Measurements from ENCODE around the gene MAGI2.

Gene MAGI2

GRCh38 chr7:78702770-78703169 is 750.7 kb downstream of the MAGI2 start:
- Histone ChIP-seq H3K9ac (ENCODE audit: low read length) (no peak overlapping the region), H3K36me3 (ENCODE audit: control insufficient read depth, insufficient read depth, low read length) (no peaks in the 10 kb centered on the region), H3K27ac (ENCODE audit: low read depth, low read length) (no peak overlapping the region), H3K9me3 (ENCODE audit: control insufficient read depth, insufficient read depth, low read depth, low read length) (no peaks in the 10 kb centered on the region), H3K4me3 (ENCODE audit: low read depth, low read length) (no peak overlapping the region), H3K27me3 (ENCODE audit: control insufficient read depth, insufficient read depth, low read length) (no peaks in the 10 kb centered on the region), H3K4me1 (ENCODE audit: control insufficient read depth, insufficient read depth, low read length) (peaks cover 9% of the 10 kb centered on the region; the same call in 1 of the 2 replicates)

GRCh38 chr7:78695826-78696225 is 757.6 kb downstream of the MAGI2 start:
- H3K4me3 ChIP-seq (ENCODE audit: low read depth, low read length), result no peak overlapping the region
- no peaks in the 10 kb centered on the region for H3K9me3 ChIP-seq (ENCODE audit: control insufficient read depth, insufficient read depth, low read depth, low read length)
- no peak overlapping the region for H3K27ac ChIP-seq (ENCODE audit: low read depth, low read length)
- no peaks in the 10 kb centered on the region for H3K27me3 ChIP-seq (ENCODE audit: control insufficient read depth, insufficient read depth, low read length)
- H3K36me3 ChIP-seq (ENCODE audit: control insufficient read depth, insufficient read depth, low read length), result no peaks in the 10 kb centered on the region
- no peak overlapping the region for H3K9ac ChIP-seq (ENCODE audit: low read length)
- peaks cover 9% of the 10 kb centered on the region; the same call in 1 of the 2 replicates for H3K4me1 ChIP-seq (ENCODE audit: control insufficient read depth, insufficient read depth, low read length)

DNA sequence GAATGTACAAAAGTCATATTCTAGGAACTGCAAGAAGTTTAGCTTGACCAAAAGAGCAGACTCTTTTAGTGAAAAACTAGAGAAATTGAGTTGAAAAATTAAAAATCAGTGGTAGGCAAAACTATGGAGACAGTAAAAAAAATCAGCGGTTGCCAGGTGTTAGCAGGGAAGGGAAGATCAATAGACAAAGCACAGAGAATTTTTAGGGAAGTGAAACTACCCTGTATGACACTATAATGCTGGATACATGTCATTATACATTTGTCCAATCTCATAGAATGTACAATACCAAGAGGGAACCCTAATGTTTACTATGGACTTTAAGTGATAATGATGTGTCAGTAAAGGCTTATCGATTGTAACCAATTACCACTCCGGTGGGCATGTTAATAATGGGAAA is 761.9 kb downstream of the MAGI2 start:
- Histone ChIP-seq H3K9me3 (ENCODE audit: control insufficient read depth, insufficient read depth, low read depth, low read length) (no peaks in the 10 kb centered on the region), H3K27ac (ENCODE audit: low read depth, low read length) (no peak overlapping the region), H3K36me3 (ENCODE audit: control insufficient read depth, insufficient read depth, low read length) (no peaks in the 10 kb centered on the region), H3K27me3 (ENCODE audit: control insufficient read depth, insufficient read depth, low read length) (no peaks in the 10 kb centered on the region), H3K9ac (ENCODE audit: low read length) (no peak overlapping the region), H3K4me3 (ENCODE audit: low read depth, low read length) (no peak overlapping the region), H3K4me1 (ENCODE audit: control insufficient read depth, insufficient read depth, low read length) (no peaks in the 10 kb centered on the region)

DNA sequence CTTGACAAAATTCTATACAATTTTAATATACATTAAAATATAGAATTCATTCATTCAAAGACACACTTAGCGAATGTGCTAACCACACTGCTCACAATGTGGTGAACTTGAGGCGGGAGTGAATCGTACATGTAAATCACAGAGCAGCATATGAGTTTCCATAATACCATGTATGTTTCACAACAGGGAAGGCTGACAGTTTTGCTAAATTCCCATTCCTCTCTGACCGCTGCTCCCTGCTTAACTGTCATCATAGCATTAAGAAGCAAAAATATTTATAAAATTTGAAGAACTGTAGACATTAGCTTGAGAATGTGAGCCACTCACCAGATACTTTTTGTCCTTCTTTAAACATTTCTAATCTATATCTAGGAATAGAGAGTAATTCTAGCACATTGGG is 763.3 kb downstream of the MAGI2 start:
- H3K36me3 ChIP-seq (ENCODE audit: control insufficient read depth, insufficient read depth, low read length), result no peaks in the 10 kb centered on the region
- peaks cover 6% of the 10 kb centered on the region for H3K4me1 ChIP-seq (ENCODE audit: control insufficient read depth, insufficient read depth, low read length)
- H3K4me3 ChIP-seq (ENCODE audit: low read depth, low read length), result no peak overlapping the region
- no peaks in the 10 kb centered on the region for H3K9me3 ChIP-seq (ENCODE audit: control insufficient read depth, insufficient read depth, low read depth, low read length)
- no peak overlapping the region for H3K9ac ChIP-seq (ENCODE audit: low read length)
- no peak overlapping the region for H3K27ac ChIP-seq (ENCODE audit: low read depth, low read length)
- H3K27me3 ChIP-seq (ENCODE audit: control insufficient read depth, insufficient read depth, low read length), result no peaks in the 10 kb centered on the region

DNA sequence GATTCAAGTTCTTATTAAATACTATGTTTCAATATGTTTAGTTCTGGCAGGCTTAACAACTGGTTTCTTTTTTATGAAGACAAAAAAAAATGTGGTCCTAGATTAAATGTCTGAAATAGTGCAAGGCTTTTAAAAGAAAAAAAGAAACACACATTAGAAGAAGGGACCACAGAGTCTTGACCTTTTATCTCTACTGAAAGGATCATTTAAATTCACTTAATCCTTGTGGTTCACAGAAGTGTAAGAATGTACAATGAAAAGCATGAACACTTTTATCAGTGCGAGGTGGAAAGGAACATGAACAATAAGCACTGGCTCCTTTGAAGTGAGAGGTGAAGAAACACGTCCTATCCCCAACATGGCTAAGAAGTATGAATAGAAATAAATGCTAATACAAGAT is 765.1 kb downstream of the MAGI2 start:
- Histone ChIP-seq H3K9ac (ENCODE audit: low read length) (no peak overlapping the region), H3K27me3 (ENCODE audit: control insufficient read depth, insufficient read depth, low read length) (no peaks in the 10 kb centered on the region), H3K4me3 (ENCODE audit: low read depth, low read length) (no peak overlapping the region), H3K27ac (ENCODE audit: low read depth, low read length) (no peak overlapping the region), H3K9me3 (ENCODE audit: control insufficient read depth, insufficient read depth, low read depth, low read length) (no peaks in the 10 kb centered on the region), H3K36me3 (ENCODE audit: control insufficient read depth, insufficient read depth, low read length) (no peaks in the 10 kb centered on the region), H3K4me1 (ENCODE audit: control insufficient read depth, insufficient read depth, low read length) (peaks cover 8% of the 10 kb centered on the region)

DNA sequence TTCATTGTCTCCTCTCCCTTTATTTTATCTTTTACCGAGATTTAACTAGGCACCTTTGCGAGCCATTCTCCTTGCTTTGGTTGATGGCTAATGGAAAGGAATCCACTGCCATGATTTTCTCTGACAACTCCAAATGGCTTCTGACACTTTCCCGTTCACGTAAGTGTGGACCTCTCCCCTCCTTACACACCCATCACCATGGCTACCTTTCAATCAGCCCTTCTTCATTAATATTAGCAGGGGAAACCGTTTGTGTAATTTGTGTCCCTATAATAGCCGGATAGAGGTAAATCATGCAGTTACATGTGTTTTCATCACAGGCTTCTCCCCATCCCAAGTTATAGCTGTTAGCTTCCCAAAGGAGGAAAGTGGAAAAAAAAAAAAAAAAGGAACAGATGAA is 767.3 kb downstream of the MAGI2 start:
- Histone ChIP-seq H3K4me1 (ENCODE audit: control insufficient read depth, insufficient read depth, low read length) (peaks cover 8% of the 10 kb centered on the region), H3K4me3 (ENCODE audit: low read depth, low read length) (no peak overlapping the region), H3K27ac (ENCODE audit: low read depth, low read length) (no peak overlapping the region), H3K36me3 (ENCODE audit: control insufficient read depth, insufficient read depth, low read length) (no peaks in the 10 kb centered on the region), H3K27me3 (ENCODE audit: control insufficient read depth, insufficient read depth, low read length) (no peaks in the 10 kb centered on the region), H3K9me3 (ENCODE audit: control insufficient read depth, insufficient read depth, low read depth, low read length) (no peaks in the 10 kb centered on the region), H3K9ac (ENCODE audit: low read length) (no peak overlapping the region)

- H3K27me3 ChIP-seq (ENCODE audit: control insufficient read depth, insufficient read depth, low read length), result no peaks in the 10 kb centered on the region
- no peak overlapping the region for H3K4me3 ChIP-seq (ENCODE audit: low read depth, low read length)
Observed at GRCh38 chr7:78684201-78684600, 769.3 kb downstream of the MAGI2 start.

GRCh38 chr7:78683566-78683965 is 769.9 kb downstream of the MAGI2 start:
- Histone ChIP-seq H3K27me3 (ENCODE audit: control insufficient read depth, insufficient read depth, low read length) (no peaks in the 10 kb centered on the region), H3K27ac (ENCODE audit: low read depth, low read length) (no peak overlapping the region), H3K36me3 (ENCODE audit: control insufficient read depth, insufficient read depth, low read length) (no peaks in the 10 kb centered on the region), H3K4me3 (ENCODE audit: low read depth, low read length) (no peak overlapping the region), H3K9me3 (ENCODE audit: control insufficient read depth, insufficient read depth, low read depth, low read length) (no peaks in the 10 kb centered on the region), H3K4me1 (ENCODE audit: control insufficient read depth, insufficient read depth, low read length) (peaks cover 8% of the 10 kb centered on the region), H3K9ac (ENCODE audit: low read length) (no peak overlapping the region)

More at GRCh38 chr7:78684201-78684600, 769.3 kb downstream of the MAGI2 start:
- Histone ChIP-seq H3K9me3 (ENCODE audit: control insufficient read depth, insufficient read depth, low read depth, low read length) (no peaks in the 10 kb centered on the region), H3K9ac (ENCODE audit: low read length) (no peak overlapping the region), H3K4me1 (ENCODE audit: control insufficient read depth, insufficient read depth, low read length) (peaks cover 8% of the 10 kb centered on the region), H3K27ac (ENCODE audit: low read depth, low read length) (no peak overlapping the region), H3K36me3 (ENCODE audit: control insufficient read depth, insufficient read depth, low read length) (no peaks in the 10 kb centered on the region)

DNA sequence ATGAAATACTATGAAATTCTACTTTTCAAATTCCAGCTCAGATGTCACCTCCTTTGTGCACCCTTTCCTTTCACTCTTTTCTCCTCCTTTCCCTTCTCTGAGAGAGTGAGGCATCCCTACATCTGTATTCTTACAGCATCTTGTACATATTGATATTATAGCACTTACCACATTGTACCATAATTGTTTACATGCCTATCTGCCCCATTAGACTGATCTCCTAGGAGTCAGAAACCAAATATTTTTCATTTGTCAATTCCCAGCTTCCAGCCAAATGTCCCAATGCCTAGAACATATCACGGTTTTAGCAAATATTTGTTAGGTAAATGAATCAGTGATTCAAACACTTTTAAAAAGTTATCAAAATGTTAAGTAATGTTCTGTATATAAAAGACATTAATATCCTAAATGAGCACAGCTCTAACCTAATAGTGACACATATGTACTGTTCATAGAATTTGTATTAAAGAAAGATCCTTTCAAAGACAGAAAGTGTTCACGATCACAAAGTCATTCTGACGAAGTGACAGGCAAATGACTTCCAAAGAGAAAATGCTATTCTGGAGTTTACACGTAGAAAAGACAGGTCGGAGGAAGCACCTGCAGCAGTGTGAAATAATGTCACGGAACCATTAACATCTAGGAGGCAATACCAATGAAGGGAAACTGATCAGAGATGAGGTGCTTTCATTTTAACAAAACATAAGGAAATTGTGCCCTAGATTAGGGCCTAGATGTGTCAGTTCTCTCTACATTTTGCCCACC is 774.2 kb downstream of the MAGI2 start:
- Histone ChIP-seq H3K9ac (ENCODE audit: low read length) (no peak overlapping the region), H3K4me1 (ENCODE audit: control insufficient read depth, insufficient read depth, low read length) (peaks cover under 1% of the 10 kb centered on the region; the same call in 1 of the 2 replicates), H3K9me3 (ENCODE audit: control insufficient read depth, insufficient read depth, low read depth, low read length) (no peaks in the 10 kb centered on the region), H3K36me3 (ENCODE audit: control insufficient read depth, insufficient read depth, low read length) (no peaks in the 10 kb centered on the region), H3K27me3 (ENCODE audit: control insufficient read depth, insufficient read depth, low read length) (no peaks in the 10 kb centered on the region), H3K4me3 (ENCODE audit: low read depth, low read length) (no peak overlapping the region), H3K27ac (ENCODE audit: low read depth, low read length) (0 out of 2 replicates have a peak overlapping the region, but pooled peaks have one; percentile 1)

- H3K9me3 ChIP-seq (ENCODE audit: control insufficient read depth, insufficient read depth, low read depth, low read length), result no peaks in the 10 kb centered on the region
- no peaks in the 10 kb centered on the region for H3K27me3 ChIP-seq (ENCODE audit: control insufficient read depth, insufficient read depth, low read length)
- H3K4me1 ChIP-seq (ENCODE audit: control insufficient read depth, insufficient read depth, low read length), result no peaks in the 10 kb centered on the region; the same call in 1 of the 2 replicates
- H3K4me3 ChIP-seq (ENCODE audit: low read depth, low read length), result no peak overlapping the region
- H3K36me3 ChIP-seq (ENCODE audit: control insufficient read depth, insufficient read depth, low read length), result no peaks in the 10 kb centered on the region
- no peak overlapping the region for H3K27ac ChIP-seq (ENCODE audit: low read depth, low read length)
- no peak overlapping the region for H3K9ac ChIP-seq (ENCODE audit: low read length)
Observed at GRCh38 chr7:78677391-78677790, 776.1 kb downstream of the MAGI2 start.

DNA sequence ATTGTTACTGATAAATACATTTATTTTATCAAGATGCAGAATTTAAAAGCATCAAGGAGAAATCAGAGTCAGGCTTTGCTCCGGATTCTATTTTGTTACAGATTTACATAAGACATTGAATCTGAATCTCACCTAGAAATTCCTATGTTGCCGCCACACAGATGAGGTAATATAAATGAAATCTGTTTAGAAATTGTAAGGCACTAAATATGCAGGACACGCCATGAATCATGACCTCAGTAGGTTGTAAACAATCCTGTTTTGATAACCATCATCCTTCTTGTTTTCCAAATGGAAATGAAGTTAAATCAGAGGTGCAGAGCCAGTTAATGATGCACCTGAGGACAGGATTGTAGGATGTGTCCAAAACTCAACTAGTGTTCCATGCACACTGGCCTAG is 778.0 kb downstream of the MAGI2 start:
- H3K27ac ChIP-seq (ENCODE audit: low read depth, low read length), result no peak overlapping the region
- no peaks in the 10 kb centered on the region for H3K36me3 ChIP-seq (ENCODE audit: control insufficient read depth, insufficient read depth, low read length)
- H3K27me3 ChIP-seq (ENCODE audit: control insufficient read depth, insufficient read depth, low read length), result no peaks in the 10 kb centered on the region
- H3K4me3 ChIP-seq (ENCODE audit: low read depth, low read length), result no peak overlapping the region
- no peak overlapping the region for H3K9ac ChIP-seq (ENCODE audit: low read length)
- H3K4me1 ChIP-seq (ENCODE audit: control insufficient read depth, insufficient read depth, low read length), result peaks cover 8% of the 10 kb centered on the region; the same call in 1 of the 2 replicates
- H3K9me3 ChIP-seq (ENCODE audit: control insufficient read depth, insufficient read depth, low read depth, low read length), result no peaks in the 10 kb centered on the region

Data from HUES6 (cell line).